ENCODE results near the gene COG5. TPM values are rescaled to one million over a fixed set of nuclear protein-coding genes. Genes with fewer than 3 reads are reported as not detected.

The COG5 gene
- total RNA-seq, 1 donor from 2014 or later, result 37.2 TPM

- peak overlapping the region; percentile 39 for H3K4me3 Mint-ChIP-seq
- no peak for TF ChIP-seq CTCF (conservative IDR thresholded peaks at IDR 0.05)
- no peak for DNase-seq (ENCODE audit: extremely low spot score, unreplicated experiment)
- H3K4me1 Mint-ChIP-seq (ENCODE audit: unreplicated experiment), result peaks cover 8% of the 10 kb centered on the region
- H3K27ac Mint-ChIP-seq, result peak overlapping the region; percentile 69
- H3K9me3 Mint-ChIP-seq, result no peaks in the 10 kb centered on the region
- H3K36me3 Mint-ChIP-seq, result peaks cover 5% of the 10 kb centered on the region
- H3K27me3 Mint-ChIP-seq, result no peaks in the 10 kb centered on the region
Measured at GRCh38 chr7:107152011-107152410, 411.7 kb downstream of the COG5 start.

Other genes starting within 250 kb of the COG5 start
- not detected in 2 replicates for gene GPR22, start 93.9 kb downstream of the COG5 start, total RNA-seq (ENCODE audit: low replicate concordance)
- gene DUS4L, start 51 bp upstream of the COG5 start, total RNA-seq (ENCODE audit: low replicate concordance), result 10.1 and 12.4 TPM in 2 replicates
- 23.0 and 33.9 TPM in 2 replicates for gene BCAP29, start 16.3 kb upstream of the COG5 start, total RNA-seq (ENCODE audit: low replicate concordance)
- gene SLC26A4, start 96.9 kb upstream of the COG5 start, total RNA-seq (ENCODE audit: low replicate concordance), result not detected in 2 replicates
- 25.0 and 28.3 TPM in 2 replicates for gene CBLL1, start 180.2 kb upstream of the COG5 start, total RNA-seq (ENCODE audit: low replicate concordance)
- gene SLC26A3, start 239.3 kb upstream of the COG5 start, total RNA-seq (ENCODE audit: low replicate concordance), result 4.7 and 14.3 TPM in 2 replicates

Data from type B pancreatic cell (in vitro differentiated cells).